ENCODE results near the gene UBE2L3. TPM values are rescaled to one million over a fixed set of nuclear protein-coding genes. Genes with fewer than 3 reads are reported as not detected.
"Not testable (repeated sequence)": the region's sequence is repeated elsewhere in the genome, so short reads cannot be mapped to it uniquely, and the experiment has no call there.

Gene UBE2L3
- total RNA-seq, 1 donor from 2014 or later: 45.1 TPM

GRCh38 chr22:21611210-21611977 lies 43.9 kb downstream of the UBE2L3 start:
- DNase-seq (ENCODE audit: low spot score in 2 of 2, unreplicated experiment in 2 of 2): no peak
- peak overlapping the region; percentile 75 for H3K27ac Mint-ChIP-seq
- peaks cover 23% of the 10 kb centered on the region for H3K36me3 Mint-ChIP-seq
- H3K4me3 Mint-ChIP-seq: no peak overlapping the region
- TF ChIP-seq, protein P1, sequence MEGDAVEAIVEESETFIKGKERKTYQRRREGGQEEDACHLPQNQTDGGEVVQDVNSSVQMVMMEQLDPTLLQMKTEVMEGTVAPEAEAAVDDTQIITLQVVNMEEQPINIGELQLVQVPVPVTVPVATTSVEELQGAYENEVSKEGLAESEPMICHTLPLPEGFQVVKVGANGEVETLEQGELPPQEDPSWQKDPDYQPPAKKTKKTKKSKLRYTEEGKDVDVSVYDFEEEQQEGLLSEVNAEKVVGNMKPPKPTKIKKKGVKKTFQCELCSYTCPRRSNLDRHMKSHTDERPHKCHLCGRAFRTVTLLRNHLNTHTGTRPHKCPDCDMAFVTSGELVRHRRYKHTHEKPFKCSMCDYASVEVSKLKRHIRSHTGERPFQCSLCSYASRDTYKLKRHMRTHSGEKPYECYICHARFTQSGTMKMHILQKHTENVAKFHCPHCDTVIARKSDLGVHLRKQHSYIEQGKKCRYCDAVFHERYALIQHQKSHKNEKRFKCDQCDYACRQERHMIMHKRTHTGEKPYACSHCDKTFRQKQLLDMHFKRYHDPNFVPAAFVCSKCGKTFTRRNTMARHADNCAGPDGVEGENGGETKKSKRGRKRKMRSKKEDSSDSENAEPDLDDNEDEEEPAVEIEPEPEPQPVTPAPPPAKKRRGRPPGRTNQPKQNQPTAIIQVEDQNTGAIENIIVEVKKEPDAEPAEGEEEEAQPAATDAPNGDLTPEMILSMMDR (IDR thresholded peaks at IDR 0.05; ENCODE audit: unreplicated experiment): no peak
- no peaks in the 10 kb centered on the region for H3K9me3 Mint-ChIP-seq
- no peaks in the 10 kb centered on the region for H3K27me3 Mint-ChIP-seq (ENCODE audit: low read depth)
- peaks cover 5% of the 10 kb centered on the region for H3K4me1 Mint-ChIP-seq

DNA sequence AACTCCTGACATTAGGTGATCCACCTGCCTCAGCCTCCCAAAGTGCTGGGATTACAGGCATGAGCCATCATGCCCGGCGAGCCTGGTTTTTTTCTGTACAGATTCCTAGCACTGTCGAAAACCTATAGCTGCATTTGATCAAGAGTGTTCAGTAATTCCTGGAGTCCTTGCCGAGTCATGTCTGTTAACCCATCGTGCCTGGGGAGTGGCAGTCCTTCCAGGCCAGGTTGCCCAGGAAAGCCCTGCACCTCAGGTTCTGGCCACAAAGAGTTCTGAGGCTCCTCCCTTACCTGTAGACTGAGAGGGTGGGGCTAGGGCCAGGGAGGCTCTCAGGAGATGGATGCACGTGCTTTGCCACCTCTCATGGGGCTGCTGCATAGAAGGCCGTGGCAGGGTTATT lies 45.3 kb downstream of the UBE2L3 start:
- TF ChIP-seq, protein P1 (IDR thresholded peaks at IDR 0.05; ENCODE audit: unreplicated experiment): no peak
- H3K36me3 Mint-ChIP-seq: peaks cover 18% of the 10 kb centered on the region
- no peaks in the 10 kb centered on the region for H3K27me3 Mint-ChIP-seq (ENCODE audit: low read depth)
- H3K27ac Mint-ChIP-seq: no peak overlapping the region
- no peaks in the 10 kb centered on the region for H3K9me3 Mint-ChIP-seq
- DNase-seq (ENCODE audit: low spot score in 2 of 2, unreplicated experiment in 2 of 2): no peak
- peaks cover 5% of the 10 kb centered on the region for H3K4me1 Mint-ChIP-seq
- no peak overlapping the region for H3K4me3 Mint-ChIP-seq

- peak overlapping the region; percentile 13 for H3K27ac Mint-ChIP-seq
- no peaks in the 10 kb centered on the region for H3K27me3 Mint-ChIP-seq (ENCODE audit: low read depth)
- DNase-seq (ENCODE audit: low spot score in 2 of 2, unreplicated experiment in 2 of 2): no peak
- TF ChIP-seq, protein P1 (IDR thresholded peaks at IDR 0.05; ENCODE audit: unreplicated experiment): no peak
- peaks cover 17% of the 10 kb centered on the region for H3K36me3 Mint-ChIP-seq
- no peak overlapping the region for H3K4me3 Mint-ChIP-seq
- H3K9me3 Mint-ChIP-seq: no peaks in the 10 kb centered on the region
- peaks cover 5% of the 10 kb centered on the region for H3K4me1 Mint-ChIP-seq
Measured at GRCh38 chr22:21613553-21614233, 46.2 kb downstream of the UBE2L3 start.

DNA sequence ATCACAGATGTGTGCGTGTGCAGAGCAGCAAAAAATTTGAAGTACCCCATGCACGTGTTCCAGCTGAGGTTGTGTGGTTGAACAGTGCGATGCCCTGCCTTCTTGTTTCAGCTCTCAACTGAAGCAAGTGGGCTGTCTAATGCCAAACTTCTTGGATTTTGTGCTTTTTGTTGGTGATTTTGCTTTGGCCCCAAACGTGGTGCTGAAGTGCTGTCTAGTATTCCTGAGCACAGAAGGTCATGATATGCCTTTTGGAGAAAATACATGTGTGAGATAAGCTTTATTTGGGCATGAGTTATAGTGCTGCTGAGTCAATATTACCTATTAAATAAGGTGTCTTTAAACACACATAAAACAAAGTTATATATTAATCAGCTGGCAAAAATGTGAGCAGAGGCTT lies 48.2 kb downstream of the UBE2L3 start:
- H3K27ac Mint-ChIP-seq: no peak overlapping the region

DNA sequence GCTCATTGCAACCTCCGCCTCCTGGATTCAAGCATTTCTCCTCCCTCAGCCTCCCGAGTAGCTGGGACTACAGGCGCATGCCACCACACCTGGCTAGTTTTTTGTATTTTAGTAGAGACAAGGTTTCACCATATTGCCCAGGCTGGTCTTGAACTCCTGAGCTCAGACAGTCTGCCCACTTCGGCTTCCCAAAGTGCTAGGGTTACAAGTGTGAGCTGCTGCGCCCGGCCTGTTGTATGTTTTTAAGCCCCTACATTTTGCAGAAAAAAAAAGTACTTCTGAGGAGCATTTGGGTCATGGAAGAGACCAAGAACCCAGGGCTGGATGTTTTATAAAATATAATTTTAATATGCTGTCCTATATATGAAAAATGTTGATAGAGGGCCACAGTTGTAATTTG lies 49.8 kb downstream of the UBE2L3 start:
- not testable (repeated sequence) for H3K36me3 Mint-ChIP-seq, H3K4me3 Mint-ChIP-seq

More for the DNA sequence above, 48.2 kb downstream of the UBE2L3 start:
- H3K36me3 Mint-ChIP-seq: peaks cover 17% of the 10 kb centered on the region
- H3K4me1 Mint-ChIP-seq: peaks cover 5% of the 10 kb centered on the region
- no peak for DNase-seq (ENCODE audit: low spot score in 2 of 2, unreplicated experiment in 2 of 2)
- no peak overlapping the region for H3K4me3 Mint-ChIP-seq
- TF ChIP-seq, protein P1 (IDR thresholded peaks at IDR 0.05; ENCODE audit: unreplicated experiment): no peak
- H3K27me3 Mint-ChIP-seq (ENCODE audit: low read depth): no peaks in the 10 kb centered on the region
- H3K9me3 Mint-ChIP-seq: no peaks in the 10 kb centered on the region

GRCh38 chr22:21621025-21621424 lies 53.5 kb downstream of the UBE2L3 start:
- no peak for DNase-seq (ENCODE audit: low spot score in 2 of 2, unreplicated experiment in 2 of 2)
- H3K4me3 Mint-ChIP-seq: no peak overlapping the region
- no peaks in the 10 kb centered on the region for H3K27me3 Mint-ChIP-seq (ENCODE audit: low read depth)
- TF ChIP-seq, protein P1 (IDR thresholded peaks at IDR 0.05; ENCODE audit: unreplicated experiment): no peak
- H3K36me3 Mint-ChIP-seq: peaks cover 2% of the 10 kb centered on the region
- no peaks in the 10 kb centered on the region for H3K9me3 Mint-ChIP-seq
- H3K27ac Mint-ChIP-seq: no peak overlapping the region
- H3K4me1 Mint-ChIP-seq: no peaks in the 10 kb centered on the region

More for the DNA sequence above, 49.8 kb downstream of the UBE2L3 start:
- H3K4me1 Mint-ChIP-seq; H3K27me3 Mint-ChIP-seq (ENCODE audit: low read depth); H3K9me3 Mint-ChIP-seq; DNase-seq (ENCODE audit: low spot score in 2 of 2, unreplicated experiment in 2 of 2); H3K27ac Mint-ChIP-seq: not testable (repeated sequence)

Data from mesothelial cell of epicardium (in vitro differentiated cells).